Measurements from ENCODE around the gene COL4A2.

- TF ChIP-seq, protein P1, sequence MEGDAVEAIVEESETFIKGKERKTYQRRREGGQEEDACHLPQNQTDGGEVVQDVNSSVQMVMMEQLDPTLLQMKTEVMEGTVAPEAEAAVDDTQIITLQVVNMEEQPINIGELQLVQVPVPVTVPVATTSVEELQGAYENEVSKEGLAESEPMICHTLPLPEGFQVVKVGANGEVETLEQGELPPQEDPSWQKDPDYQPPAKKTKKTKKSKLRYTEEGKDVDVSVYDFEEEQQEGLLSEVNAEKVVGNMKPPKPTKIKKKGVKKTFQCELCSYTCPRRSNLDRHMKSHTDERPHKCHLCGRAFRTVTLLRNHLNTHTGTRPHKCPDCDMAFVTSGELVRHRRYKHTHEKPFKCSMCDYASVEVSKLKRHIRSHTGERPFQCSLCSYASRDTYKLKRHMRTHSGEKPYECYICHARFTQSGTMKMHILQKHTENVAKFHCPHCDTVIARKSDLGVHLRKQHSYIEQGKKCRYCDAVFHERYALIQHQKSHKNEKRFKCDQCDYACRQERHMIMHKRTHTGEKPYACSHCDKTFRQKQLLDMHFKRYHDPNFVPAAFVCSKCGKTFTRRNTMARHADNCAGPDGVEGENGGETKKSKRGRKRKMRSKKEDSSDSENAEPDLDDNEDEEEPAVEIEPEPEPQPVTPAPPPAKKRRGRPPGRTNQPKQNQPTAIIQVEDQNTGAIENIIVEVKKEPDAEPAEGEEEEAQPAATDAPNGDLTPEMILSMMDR (conservative IDR thresholded peaks at IDR 0.05; ENCODE audit: low read depth, low read length) = no peak
- no peak for TF ChIP-seq EZH2phosphoT487 (IDR thresholded peaks at IDR 0.05; ENCODE audit: borderline replicate concordance, low read length)
These were observed 199.3 kb downstream of the COL4A2 start for GRCh38 chr13:110506396-110506795.
